HL-60 (cell line): Measurements from ENCODE around the gene ABHD4.

Experiments used
- DNase-seq, 2 experiments: peaks; one replicate each; pipeline ENCODE4 v3.0.0-alpha.2; 2010 to 2020; ENCODE audit warnings: low read depth in 1 of 2, low spot score in 1 of 2
- H3K27ac ChIP-seq: fragments of 250-450 bp; sonication (Bioruptor Pico); replicated peaks from 2 replicates; pipeline ENCODE4 v1.5.1; 2020; ENCODE audit warnings: mild to moderate bottlenecking, moderate library complexity
- H3K27me3 ChIP-seq: fragments of 250-450 bp; sonication (Bioruptor Pico); 2 replicates; pipeline ENCODE4 v1.5.1; 2021; ENCODE audit warnings: mild to moderate bottlenecking, moderate library complexity; ENCODE audit not compliant: insufficient read depth, poor library complexity, severe bottlenecking
- H3K4me3 ChIP-seq: replicated peaks from 2 replicates; pipeline ENCODE4 v1.5.1; 2011; ENCODE audit warnings: mild to moderate bottlenecking, control low read depth, low read length; ENCODE audit not compliant: insufficient read depth
- CTCF ChIP-seq: IDR thresholded peaks from one replicate; pipeline ENCODE4 v1.5.1; 2011; ENCODE audit warnings: low read length, control low read depth, inconsistent platforms; ENCODE audit not compliant: insufficient read depth
- GABPA ChIP-seq: IDR thresholded peaks from 2 replicates; pipeline ENCODE4 v1.6.1; 2012; ENCODE audit warnings: low read depth
- POLR2AphosphoS5 ChIP-seq: IDR thresholded peaks from 2 replicates; pipeline ENCODE4 v1.6.1; 2012; ENCODE audit warnings: low read depth
- REST ChIP-seq: IDR thresholded peaks from 2 replicates; pipeline ENCODE4 v1.6.1; 2012; ENCODE audit warnings: low read depth; ENCODE audit not compliant: insufficient replicate concordance
- SPI1 ChIP-seq: IDR thresholded peaks from 2 replicates; pipeline ENCODE4 v1.6.1; 2012; ENCODE audit warnings: low read depth, mild to moderate bottlenecking, borderline replicate concordance

The ABHD4 gene

GRCh38 chr14:22588526-22589095, 9.5 kb upstream of the ABHD4 start:
- no peak for DNase-seq
- no peak for TF ChIP-seq GABPA
- TF ChIP-seq REST = no peak
- no peak for TF ChIP-seq SPI1
- no peak for TF ChIP-seq POLR2AphosphoS5
- TF ChIP-seq CTCF = no peak
- Histone ChIP-seq H3K4me3 (peak overlapping the region; percentile 87), H3K27me3 (no peaks in the 10 kb centered on the region), H3K27ac (peak overlapping the region; percentile 89)

GRCh38 chr14:22589096-22589839, 8.8 kb upstream of the ABHD4 start, which contains the start of gene DAD1:
DAD1 (minus strand) TSS chr14:22589224; CDS start chr14:22589157, 67 bp downstream.
- peak within 1 kb of the TSS; percentile 87 for H3K4me3 ChIP-seq
- TF ChIP-seq POLR2AphosphoS5 (peak; percentile 89), CTCF (no peak), SPI1 (peak; percentile 69; the same call in 1 of the 2 replicates), REST (peak; percentile 20), GABPA (no peak)
- peak within 1 kb of the TSS; percentile 89 for H3K27ac ChIP-seq
- no peaks in the 10 kb centered on the region for H3K27me3 ChIP-seq
- DNase-seq = peak; percentile 99

GRCh38 chr14:22593189-22593588, 4.9 kb upstream of the ABHD4 start:
- H3K4me3 ChIP-seq = no peak overlapping the region
- H3K27ac ChIP-seq = no peak overlapping the region
- TF ChIP-seq GABPA (no peak), SPI1 (no peak), REST (no peak), CTCF (no peak), POLR2AphosphoS5 (no peak)
- H3K27me3 ChIP-seq = no peaks in the 10 kb centered on the region
- no peak for DNase-seq
